ENCODE results near the gene GFPT1.
"Not testable (repeated sequence)": the region's sequence is repeated elsewhere in the genome, so short reads cannot be mapped to it uniquely, and the experiment has no call there.

GFPT1 gene

GRCh38 chr2:69382547-69382946, 4.5 kb downstream of the GFPT1 start:
- DNase-seq = no peak

GRCh38 chr2:69381337-69381737, 5.7 kb downstream of the GFPT1 start:
- DNase-seq = no peak

GRCh38 chr2:69380072-69380917, 6.7 kb downstream of the GFPT1 start:
- DNase-seq = no peak

DNA sequence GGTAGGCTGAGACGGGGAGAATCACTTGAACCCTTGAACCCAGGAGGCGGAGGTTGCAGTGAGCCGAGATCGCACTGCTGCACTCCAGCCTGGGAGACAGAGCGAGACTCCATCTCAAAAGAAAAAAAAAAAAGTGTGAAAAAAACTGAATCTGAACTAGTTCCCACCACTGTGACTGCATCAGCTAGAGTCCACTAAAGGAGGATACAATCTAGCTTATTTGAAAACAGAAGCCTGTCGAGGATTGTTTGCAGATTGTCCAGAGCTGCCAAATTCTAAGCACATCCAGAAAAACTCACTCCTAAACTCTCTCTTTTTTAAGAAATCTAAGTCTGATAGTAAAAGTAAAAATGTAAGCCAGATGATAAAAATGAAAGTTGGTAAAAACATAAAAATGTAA, 10.6 kb downstream of the GFPT1 start:
- no peak for DNase-seq

DNA sequence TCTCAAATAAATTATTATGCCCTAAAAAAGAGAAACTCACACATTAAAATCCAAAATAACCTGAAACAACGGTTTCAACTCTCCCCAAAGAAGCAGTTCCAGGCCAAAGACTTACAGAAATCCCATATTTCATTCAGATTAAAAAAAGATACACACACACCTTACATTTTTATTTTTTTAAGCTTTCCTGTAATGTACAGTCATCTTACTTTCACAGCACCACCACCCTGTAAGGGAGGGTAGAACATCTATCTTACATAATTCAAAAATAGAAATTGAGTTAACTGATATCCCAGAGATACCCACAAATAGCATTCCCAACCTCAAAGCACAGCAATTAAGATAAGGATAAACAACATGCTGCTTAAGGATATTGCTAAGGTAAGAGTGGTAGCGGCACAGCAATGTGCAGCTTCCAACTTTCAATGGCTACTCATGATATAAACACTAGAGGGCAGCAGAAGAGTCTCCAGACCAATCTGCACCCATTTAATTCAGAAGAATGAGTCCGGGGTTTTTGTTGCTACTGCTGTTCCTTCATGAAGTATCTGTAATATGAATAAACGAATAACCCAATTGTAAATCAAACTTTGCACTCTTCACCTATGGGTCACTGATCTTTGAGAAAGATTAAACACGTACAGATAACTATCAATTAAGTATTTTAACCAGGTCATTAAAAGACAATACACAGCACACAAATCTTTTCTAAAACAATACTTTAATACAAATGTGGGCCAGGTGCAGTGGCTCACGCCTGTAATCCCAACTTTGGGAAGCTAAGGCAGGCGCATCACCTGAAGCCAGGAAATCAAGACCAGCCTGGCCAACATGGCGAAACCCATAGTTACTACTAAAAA, 11.3 kb downstream of the GFPT1 start:
- DNase-seq = no peak

GRCh38 chr2:69372767-69373166, 14.3 kb downstream of the GFPT1 start:
- DNase-seq = no peak

GRCh38 chr2:69369802-69370201, 17.2 kb downstream of the GFPT1 start:
- no peak for DNase-seq

DNA sequence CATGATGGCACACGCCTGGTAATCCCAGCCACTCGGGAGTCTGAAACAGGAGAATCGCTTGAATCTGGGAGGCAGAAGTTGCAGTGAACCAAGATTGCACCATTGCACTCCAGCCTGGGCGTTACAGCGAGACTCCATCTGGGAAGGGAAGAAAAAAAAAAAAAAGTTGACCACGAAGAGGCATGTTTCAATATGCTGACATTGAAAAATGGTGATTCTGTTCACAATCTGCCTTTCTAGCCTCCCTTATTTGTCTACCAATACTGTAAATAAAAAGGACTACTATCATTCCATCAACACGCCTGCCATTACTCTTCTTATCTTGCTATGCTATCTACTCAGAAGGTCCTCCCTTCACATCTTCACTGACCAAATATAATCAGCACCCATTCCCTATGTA, 18.4 kb downstream of the GFPT1 start:
- DNase-seq = no peak

GRCh38 chr2:69359371-69359770, 27.7 kb downstream of the GFPT1 start:
- DNase-seq = no peak

GRCh38 chr2:69358914-69359313, 28.1 kb downstream of the GFPT1 start:
- no peak for DNase-seq

GRCh38 chr2:69356471-69356870, 30.6 kb downstream of the GFPT1 start:
- DNase-seq = no peak

DNA sequence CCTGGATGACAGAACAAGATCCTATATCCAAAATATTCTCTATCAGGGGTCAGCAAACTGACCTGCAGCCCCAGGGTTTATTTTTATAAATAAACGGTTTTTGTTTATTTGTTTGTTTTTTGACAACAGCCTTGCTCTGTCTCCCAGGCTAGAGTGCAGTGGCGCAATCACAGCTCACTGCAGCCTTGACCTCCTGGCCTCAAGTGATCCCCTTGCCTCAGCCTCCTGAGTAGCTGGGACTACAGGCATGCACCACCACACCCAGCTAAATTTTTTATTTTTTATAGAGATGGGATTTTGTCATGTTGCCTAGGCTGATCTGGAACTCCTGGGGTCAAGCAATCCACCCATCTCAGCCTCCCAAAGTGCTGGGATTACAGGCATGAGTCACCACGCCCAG, 32.1 kb downstream of the GFPT1 start:
- DNase-seq = not testable (repeated sequence)

- DNase-seq = no peak
Observed at GRCh38 chr2:69353360-69353759, 33.7 kb downstream of the GFPT1 start.

GRCh38 chr2:69348781-69349180, 38.2 kb downstream of the GFPT1 start:
- DNase-seq = no peak

- DNase-seq = no peak
Observed at GRCh38 chr2:69345434-69345833, 41.6 kb downstream of the GFPT1 start.

GRCh38 chr2:69344305-69344704, 42.7 kb downstream of the GFPT1 start:
- DNase-seq = no peak

DNA sequence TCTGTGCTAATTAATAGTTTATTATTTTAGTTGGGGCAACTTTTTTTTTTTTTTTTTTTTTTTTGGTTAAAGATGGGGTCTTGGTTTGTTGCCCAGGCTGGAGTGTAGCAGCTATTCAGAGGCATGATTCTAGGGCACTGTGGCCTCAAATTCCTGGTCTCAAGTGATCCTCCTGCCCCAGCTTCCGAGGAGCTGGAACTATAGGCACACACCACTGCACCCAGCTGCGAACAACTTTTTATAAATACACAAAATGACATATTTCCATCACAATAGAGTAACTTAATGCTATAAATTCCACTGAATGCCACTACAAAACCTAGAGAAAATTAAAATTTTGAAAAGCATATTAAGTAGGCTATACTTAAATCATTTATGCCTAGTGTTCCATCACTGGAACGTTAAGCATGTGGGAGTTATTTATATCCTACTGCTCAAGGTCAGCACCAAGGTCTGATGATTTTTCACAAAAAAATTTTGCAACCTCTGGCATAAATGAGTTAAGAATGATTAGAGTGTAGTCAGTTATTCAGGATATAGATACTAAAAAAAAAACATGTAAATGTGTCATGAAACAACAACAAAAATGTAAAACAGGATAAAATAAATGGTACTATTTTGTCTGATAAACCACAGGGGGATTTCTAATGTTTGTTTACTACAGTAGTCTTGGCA, 46.8 kb downstream of the GFPT1 start:
- DNase-seq = no peak

- no peak for DNase-seq
Observed at GRCh38 chr2:69335311-69335710, 51.7 kb downstream of the GFPT1 start.

DNA sequence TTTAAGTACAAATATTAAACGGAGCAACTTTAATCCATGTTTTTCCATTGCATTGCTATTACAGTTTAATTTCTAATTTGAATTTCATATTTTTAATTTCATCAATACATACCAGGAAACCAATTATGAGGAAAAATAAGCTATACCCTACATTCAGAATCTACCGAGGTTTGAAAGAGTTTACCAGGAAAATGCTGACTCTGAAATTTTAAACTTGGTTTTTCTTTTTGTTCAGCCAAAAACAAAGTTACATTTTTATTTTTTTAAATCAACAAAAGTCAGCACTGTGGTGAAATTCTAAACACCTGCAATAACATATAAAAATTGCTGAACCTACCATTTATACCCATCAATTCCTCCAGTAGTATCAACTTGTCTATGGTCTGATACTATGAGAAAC, 53.7 kb downstream of the GFPT1 start:
- no peak for DNase-seq

- no peak for DNase-seq
Observed at GRCh38 chr2:69330781-69331180, 56.2 kb downstream of the GFPT1 start.

GRCh38 chr2:69322631-69323030, 64.4 kb downstream of the GFPT1 start:
- DNase-seq = no peak

GRCh38 chr2:69316550-69316949, 70.5 kb downstream of the GFPT1 start:
- DNase-seq = no peak

DNA sequence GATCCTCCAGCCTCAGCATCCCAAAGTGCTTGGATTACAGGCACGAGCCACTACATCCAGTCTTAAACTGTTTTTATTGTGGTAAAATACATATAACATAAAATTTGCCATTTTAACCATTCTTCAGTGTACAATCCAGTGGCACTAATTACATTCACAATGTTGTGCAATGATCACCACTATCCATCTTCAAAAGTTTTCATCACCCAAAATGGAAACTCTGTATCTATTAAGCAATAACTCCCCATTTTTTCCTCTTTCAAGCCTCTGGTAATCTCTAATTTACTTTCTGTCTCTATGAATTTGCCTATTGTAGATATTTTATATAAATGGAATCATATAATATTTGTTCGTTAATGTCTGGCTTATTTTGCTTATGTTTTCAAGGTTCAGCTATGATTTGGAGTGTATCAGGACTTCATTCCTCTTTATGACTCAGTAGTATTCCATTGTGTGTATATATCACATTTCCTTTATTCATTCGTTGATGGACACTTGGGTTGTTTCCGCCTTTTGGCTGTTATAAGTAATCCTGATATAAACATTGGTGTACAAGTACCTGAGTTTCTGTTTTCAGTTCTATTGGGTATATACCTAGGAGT, 71.8 kb downstream of the GFPT1 start:
- no peak for DNase-seq
